ENCODE results near the gene EPB41L4B.
"Not testable (repeated sequence)": the region's sequence is repeated elsewhere in the genome, so short reads cannot be mapped to it uniquely, and the experiment has no call there.

Gene EPB41L4B

DNA sequence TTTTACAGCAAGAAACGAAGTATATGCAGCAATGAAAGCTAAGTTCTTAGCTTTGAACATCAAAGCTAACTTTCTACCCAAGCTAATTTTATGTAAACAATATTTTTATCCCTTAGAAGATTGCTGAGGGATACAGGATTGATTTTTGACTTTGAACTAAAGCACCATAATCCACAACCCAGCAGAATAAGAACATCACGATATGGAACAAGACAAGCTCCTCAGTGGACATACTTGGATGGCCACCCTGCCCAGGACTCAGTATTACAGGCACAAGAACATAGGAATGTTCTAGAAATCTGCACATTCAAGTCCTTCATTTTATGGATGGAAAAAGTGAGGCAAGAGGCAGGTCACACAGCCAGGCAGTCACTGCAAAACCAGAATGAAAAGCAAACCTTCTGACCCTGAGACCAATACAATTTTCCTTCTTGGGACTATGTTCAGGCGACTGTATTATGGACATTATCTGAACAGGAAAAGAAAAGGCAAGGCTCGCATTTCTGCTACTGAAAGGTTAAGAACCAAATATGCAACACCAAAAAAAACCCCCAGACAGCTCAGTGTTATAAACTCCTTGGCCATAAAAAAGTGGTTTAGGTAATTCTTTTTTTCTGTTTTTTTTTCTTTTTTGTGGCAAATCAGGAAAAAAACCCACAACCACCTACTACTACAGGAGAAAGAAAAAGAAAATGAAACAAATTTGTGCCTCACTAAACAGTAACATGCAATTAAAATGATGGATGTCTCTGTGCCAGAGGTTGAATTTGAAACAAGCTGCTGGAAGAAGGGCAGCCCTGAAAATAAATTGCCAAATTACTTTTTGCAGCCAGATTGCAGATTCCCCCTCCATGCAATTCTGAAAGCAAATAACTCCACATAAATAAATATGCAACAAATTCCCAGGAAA lies 25.4 kb downstream of the EPB41L4B start:
- no peak overlapping the region for H3K4me3 ChIP-seq (replicated peaks in 1 of 2; ENCODE audit: low read depth in 2 of 2, low read length in 2 of 2)
- no peak for DNase-seq (ENCODE audit: low read depth in 2 of 2)
- TF ChIP-seq, protein P1, sequence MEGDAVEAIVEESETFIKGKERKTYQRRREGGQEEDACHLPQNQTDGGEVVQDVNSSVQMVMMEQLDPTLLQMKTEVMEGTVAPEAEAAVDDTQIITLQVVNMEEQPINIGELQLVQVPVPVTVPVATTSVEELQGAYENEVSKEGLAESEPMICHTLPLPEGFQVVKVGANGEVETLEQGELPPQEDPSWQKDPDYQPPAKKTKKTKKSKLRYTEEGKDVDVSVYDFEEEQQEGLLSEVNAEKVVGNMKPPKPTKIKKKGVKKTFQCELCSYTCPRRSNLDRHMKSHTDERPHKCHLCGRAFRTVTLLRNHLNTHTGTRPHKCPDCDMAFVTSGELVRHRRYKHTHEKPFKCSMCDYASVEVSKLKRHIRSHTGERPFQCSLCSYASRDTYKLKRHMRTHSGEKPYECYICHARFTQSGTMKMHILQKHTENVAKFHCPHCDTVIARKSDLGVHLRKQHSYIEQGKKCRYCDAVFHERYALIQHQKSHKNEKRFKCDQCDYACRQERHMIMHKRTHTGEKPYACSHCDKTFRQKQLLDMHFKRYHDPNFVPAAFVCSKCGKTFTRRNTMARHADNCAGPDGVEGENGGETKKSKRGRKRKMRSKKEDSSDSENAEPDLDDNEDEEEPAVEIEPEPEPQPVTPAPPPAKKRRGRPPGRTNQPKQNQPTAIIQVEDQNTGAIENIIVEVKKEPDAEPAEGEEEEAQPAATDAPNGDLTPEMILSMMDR (IDR thresholded peaks at IDR 0.05; ENCODE audit: low read depth, low read length): no peak

DNA sequence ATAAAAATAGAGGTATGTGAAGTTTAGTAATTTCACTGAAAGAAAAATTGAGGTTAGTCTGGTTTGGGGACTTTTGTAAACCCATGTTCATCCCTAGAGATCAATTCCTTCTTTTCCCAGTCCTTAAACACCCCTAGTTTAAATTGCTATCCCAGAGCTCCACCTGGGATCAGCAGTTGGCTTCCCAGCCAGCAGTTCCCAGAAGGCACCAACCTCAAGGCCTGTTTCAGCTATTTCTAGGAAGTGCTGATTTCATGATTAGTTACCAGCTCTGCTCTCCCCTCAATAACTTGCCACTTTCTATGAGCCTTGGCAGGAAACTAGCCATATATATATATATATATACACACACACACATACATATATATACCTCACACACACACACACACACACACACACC lies 30.5 kb downstream of the EPB41L4B start:
- H3K4me3 ChIP-seq (replicated peaks in 1 of 2; ENCODE audit: low read depth in 2 of 2, low read length in 2 of 2): no peak overlapping the region
- TF ChIP-seq, protein P1 (IDR thresholded peaks at IDR 0.05; ENCODE audit: low read depth, low read length): no peak
- no peak for DNase-seq (ENCODE audit: low read depth in 2 of 2)

DNA sequence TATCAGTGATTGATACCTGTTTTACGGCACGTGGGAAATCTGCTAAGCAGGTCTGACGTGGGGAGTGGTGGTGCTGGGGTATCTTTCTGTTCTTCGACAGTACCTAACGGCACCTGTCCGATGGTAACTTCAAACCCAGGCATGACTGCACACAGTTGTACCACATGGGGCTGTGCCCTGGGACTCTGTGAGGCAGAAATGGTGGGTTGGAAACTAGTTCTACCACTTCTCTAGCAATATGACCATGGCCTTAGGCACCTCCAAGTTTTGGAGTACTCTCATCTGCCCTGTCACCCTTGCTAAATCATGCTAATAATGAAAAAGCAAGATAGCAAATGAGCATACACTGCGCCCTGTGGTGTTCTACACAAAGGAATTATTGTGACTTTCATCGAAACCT lies 30.9 kb downstream of the EPB41L4B start:
- no peak for DNase-seq (ENCODE audit: low read depth in 2 of 2)
- no peak overlapping the region for H3K4me3 ChIP-seq (replicated peaks in 1 of 2; ENCODE audit: low read depth in 2 of 2, low read length in 2 of 2)
- TF ChIP-seq, protein P1 (IDR thresholded peaks at IDR 0.05; ENCODE audit: low read depth, low read length): no peak

DNA sequence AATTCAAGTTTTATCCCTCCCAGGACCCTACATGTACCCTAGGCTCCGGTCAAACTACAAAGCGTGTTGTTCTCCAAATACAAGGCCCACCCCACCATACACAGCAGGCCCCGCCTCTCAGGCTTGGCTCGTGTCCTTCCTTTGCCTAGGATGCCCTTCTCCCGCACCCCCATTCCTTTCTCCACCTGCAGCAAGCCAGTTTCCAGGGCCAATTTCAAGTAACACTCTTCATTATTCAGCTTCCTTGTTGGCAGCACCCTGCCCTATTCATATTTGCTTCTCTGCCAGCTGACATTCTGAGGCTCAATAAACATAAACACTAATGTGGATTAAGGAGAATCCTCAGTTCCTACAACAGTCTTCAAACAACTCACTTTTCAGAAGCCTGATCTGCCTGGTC lies 31.7 kb downstream of the EPB41L4B start:
- no peak for DNase-seq (ENCODE audit: low read depth in 2 of 2)
- H3K4me3 ChIP-seq (replicated peaks in 1 of 2; ENCODE audit: low read depth in 2 of 2, low read length in 2 of 2): no peak overlapping the region
- TF ChIP-seq, protein P1 (IDR thresholded peaks at IDR 0.05; ENCODE audit: low read depth, low read length): no peak

DNA sequence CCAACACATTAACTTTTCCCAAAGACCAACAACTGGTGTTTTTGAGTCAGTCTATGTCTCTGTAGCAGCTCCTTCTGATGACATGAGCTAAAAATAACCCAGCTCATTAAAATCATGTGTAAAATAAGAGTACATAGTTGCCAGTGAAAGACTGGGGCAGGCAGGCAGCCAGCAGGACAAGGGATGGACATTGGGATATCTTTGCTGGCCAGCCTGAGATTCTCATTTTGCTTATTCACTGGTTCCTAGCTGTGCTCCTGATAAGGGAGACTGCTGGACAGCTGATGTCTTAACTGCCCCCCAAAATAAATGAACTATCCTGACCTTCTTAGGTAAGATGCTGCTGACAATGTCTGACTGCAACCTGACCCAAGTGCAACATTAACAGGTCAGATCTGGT lies 33.9 kb downstream of the EPB41L4B start:
- TF ChIP-seq, protein P1 (IDR thresholded peaks at IDR 0.05; ENCODE audit: low read depth, low read length): no peak
- peak in 1 of 2 donors; percentile 23 for DNase-seq (ENCODE audit: low read depth in 2 of 2)
- no peak overlapping the region for H3K4me3 ChIP-seq (replicated peaks in 1 of 2; ENCODE audit: low read depth in 2 of 2, low read length in 2 of 2)

DNA sequence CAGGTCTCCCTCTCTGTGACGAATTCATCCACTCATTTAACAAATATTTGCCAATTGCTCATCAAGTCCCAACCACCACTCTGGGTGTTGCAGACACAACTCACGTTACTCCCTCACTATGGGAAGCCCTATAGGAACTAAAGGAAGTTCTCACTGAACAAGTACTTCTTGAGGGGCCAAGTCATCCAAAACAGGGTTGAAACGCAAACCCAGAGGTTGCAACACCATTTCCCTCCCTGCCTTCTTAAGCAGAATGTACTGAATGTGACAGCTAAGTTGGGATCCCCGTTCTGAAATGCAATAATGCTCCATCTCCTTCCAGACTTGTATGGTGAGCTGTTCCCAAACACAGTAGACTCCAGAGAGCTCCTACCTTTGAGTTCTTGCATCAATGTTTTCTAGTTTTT lies 34.3 kb downstream of the EPB41L4B start:
- DNase-seq (ENCODE audit: low read depth in 2 of 2): peak; percentile 43 to 91
- TF ChIP-seq, protein P1 (IDR thresholded peaks at IDR 0.05; ENCODE audit: low read depth, low read length): no peak
- H3K4me3 ChIP-seq (replicated peaks in 1 of 2; ENCODE audit: low read depth in 2 of 2, low read length in 2 of 2): no peak overlapping the region

DNA sequence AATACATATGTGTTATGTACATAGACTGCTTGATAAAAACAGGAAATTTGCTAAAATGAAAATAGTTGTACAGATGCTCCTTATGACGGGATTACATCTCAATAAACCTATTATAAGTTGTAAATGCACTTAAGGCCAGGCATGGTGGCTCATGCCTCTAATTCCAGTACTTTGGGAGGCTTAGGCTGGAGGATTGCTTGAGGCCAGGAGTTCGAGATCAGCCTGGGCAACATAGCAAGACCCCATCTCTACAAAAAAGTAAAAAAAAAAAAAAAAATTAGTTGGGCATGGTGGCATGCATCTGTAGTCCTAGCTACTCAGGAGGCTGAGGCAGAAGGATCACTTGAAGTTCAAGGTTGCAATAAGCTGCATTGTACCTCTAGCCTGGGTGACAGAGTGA lies 37.2 kb downstream of the EPB41L4B start:
- H3K4me3 ChIP-seq (replicated peaks in 1 of 2; ENCODE audit: low read depth in 2 of 2, low read length in 2 of 2): not testable (repeated sequence)

More for the DNA sequence above, 37.2 kb downstream of the EPB41L4B start:
- DNase-seq (ENCODE audit: low read depth in 2 of 2): not testable (repeated sequence)

Measured in cardiac fibroblast (primary cell).